ENCODE results near the gene CASP8AP2.
"Not testable (repeated sequence)": the region's sequence is repeated elsewhere in the genome, so short reads cannot be mapped to it uniquely, and the experiment has no call there.

- not testable (repeated sequence) for TF ChIP-seq CTCF (optimal IDR thresholded peaks at IDR 0.05 in 1 of 3, IDR thresholded peaks at IDR 0.05 in 1 of 3, conservative IDR thresholded peaks at IDR 0.05 in 1 of 3; ENCODE audit: extremely low read depth in 1 of 3, insufficient read depth in 2 of 3, low read length in 3 of 3); EZH2 (IDR thresholded peaks at IDR 0.05; ENCODE audit: low read length)
These were observed 46.4 kb upstream of the CASP8AP2 start for GRCh38 chr6:89783293-89783692.
